ENCODE results near the gene SMARCC2. TPM values are rescaled to one million over a fixed set of nuclear protein-coding genes. Genes with fewer than 3 reads are reported as not detected.
A peak's percentile ranks its signal among the peaks of the same experiment; 100 is the strongest.

The SMARCC2 gene
- total and polyA plus RNA-seq, 9 donors = 57.9 to 172 (median 117) TPM

- Histone ChIP-seq H3K27ac (peak overlapping the region; percentile 82 to 91), H3K9me3 (no peaks in the 10 kb centered on the region), H3K27me3 (no peaks in the 10 kb centered on the region), H3K36me3 (no peaks in the 10 kb centered on the region), H3K4me3 (peak overlapping the region; percentile 97), H3K4me1 (ENCODE audit: insufficient read depth) (peaks cover 1% of the 10 kb centered on the region)
- DNase-seq = no peak
- WGBS, 3 donors = 20 to 24% (median 21%) methylated on average over 7 of the region's 7 CpGs
- TF ChIP-seq CTCF (IDR thresholded peaks at IDR 0.05) (no peak), POLR2A (IDR thresholded peaks at IDR 0.05) (no peak), EP300 (IDR thresholded peaks at IDR 0.05) (no peak)
- intact Hi-C loops (cut with DNase I) = loop anchor here in 2 of 4 donors (2.0 to 5.0 kb wide), 2 partner anchors 38 to 61 kb away; partner anchors contain the start of gene RNF41 (in 1 of the 2)
These were observed 29.0 kb downstream of the SMARCC2 start for GRCh38 chr12:56160193-56160763.

GRCh38 chr12:56159482-56160192, 29.6 kb downstream of the SMARCC2 start:
- intact Hi-C loops (cut with DNase I) = loop anchor here in 3 of 4 donors (2.0 to 5.0 kb wide), 5 partner anchors 31 to 63 kb away; partner anchors contain the start of genes RNF41 (in 2 of the 3) and NABP2 (in 1 of the 3)
- H3K27ac ChIP-seq = peak overlapping the region; percentile 82 to 91
- DNase-seq = peak in 1 of 5 donors; percentile 33
- no peak for TF ChIP-seq POLR2A (IDR thresholded peaks at IDR 0.05)
- no peak for TF ChIP-seq CTCF (IDR thresholded peaks at IDR 0.05)
- no peak for TF ChIP-seq EP300 (IDR thresholded peaks at IDR 0.05)
- 12 to 22% (median 13%) methylated on average over 8 of the region's 8 CpGs for WGBS, 3 donors
- peak overlapping the region; percentile 97 for H3K4me3 ChIP-seq
- H3K4me1 ChIP-seq (ENCODE audit: insufficient read depth) = peaks cover 1% of the 10 kb centered on the region
- H3K27me3 ChIP-seq = no peaks in the 10 kb centered on the region
- no peaks in the 10 kb centered on the region for H3K36me3 ChIP-seq
- no peaks in the 10 kb centered on the region for H3K9me3 ChIP-seq

- WGBS, 3 donors = 0 to 1% (median 0%) methylated on average over 6 of the region's 6 CpGs
- Histone ChIP-seq H3K9me3 (no peaks in the 10 kb centered on the region), H3K4me3 (peak overlapping the region; percentile 97), H3K4me1 (ENCODE audit: insufficient read depth) (peaks cover 1% of the 10 kb centered on the region), H3K27me3 (no peaks in the 10 kb centered on the region), H3K36me3 (no peaks in the 10 kb centered on the region), H3K27ac (peak overlapping the region; percentile 82 to 91)
- intact Hi-C loops (cut with DNase I) = loop anchor here in 2 of 4 donors (2.0 to 5.0 kb wide), 3 partner anchors 32 to 63 kb away; partner anchors contain the start of genes NABP2 (in 1 of the 2) and RNF41 (in 1 of the 2)
- no peak for TF ChIP-seq EP300 (IDR thresholded peaks at IDR 0.05)
- no peak for TF ChIP-seq CTCF (IDR thresholded peaks at IDR 0.05)
- no peak for TF ChIP-seq POLR2A (IDR thresholded peaks at IDR 0.05)
- peak; percentile 57 to 77 (median 70) for DNase-seq
These were observed 30.3 kb downstream of the SMARCC2 start for GRCh38 chr12:56158926-56159461.

Data from ovary (tissue), 9 donors.